ENCODE data around the gene STX8. TPM values are rescaled to one million over a fixed set of nuclear protein-coding genes. Genes with fewer than 3 reads are reported as not detected.

STX8 gene
- polyA plus RNA-seq, 1 experiment: 44.7 TPM

GRCh38 chr17:9206741-9207332 lies 368.8 kb downstream of the STX8 start:
- no peaks in the 10 kb centered on the region for H3K27me3 ChIP-seq (ENCODE audit: control insufficient read depth, insufficient read depth, low read length)
- TF ChIP-seq, protein P1, sequence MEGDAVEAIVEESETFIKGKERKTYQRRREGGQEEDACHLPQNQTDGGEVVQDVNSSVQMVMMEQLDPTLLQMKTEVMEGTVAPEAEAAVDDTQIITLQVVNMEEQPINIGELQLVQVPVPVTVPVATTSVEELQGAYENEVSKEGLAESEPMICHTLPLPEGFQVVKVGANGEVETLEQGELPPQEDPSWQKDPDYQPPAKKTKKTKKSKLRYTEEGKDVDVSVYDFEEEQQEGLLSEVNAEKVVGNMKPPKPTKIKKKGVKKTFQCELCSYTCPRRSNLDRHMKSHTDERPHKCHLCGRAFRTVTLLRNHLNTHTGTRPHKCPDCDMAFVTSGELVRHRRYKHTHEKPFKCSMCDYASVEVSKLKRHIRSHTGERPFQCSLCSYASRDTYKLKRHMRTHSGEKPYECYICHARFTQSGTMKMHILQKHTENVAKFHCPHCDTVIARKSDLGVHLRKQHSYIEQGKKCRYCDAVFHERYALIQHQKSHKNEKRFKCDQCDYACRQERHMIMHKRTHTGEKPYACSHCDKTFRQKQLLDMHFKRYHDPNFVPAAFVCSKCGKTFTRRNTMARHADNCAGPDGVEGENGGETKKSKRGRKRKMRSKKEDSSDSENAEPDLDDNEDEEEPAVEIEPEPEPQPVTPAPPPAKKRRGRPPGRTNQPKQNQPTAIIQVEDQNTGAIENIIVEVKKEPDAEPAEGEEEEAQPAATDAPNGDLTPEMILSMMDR (IDR thresholded peaks at IDR 0.05; ENCODE audit: insufficient read depth, low read depth, low read length): no peak
- ChIA-PET CTCF (interaction anchor here (1.0 to 1.1 kb wide), 3 partner anchors 12 to 209 kb away, joined by 3 to 4 read pairs (median 3); no protein-coding TSS in a partner anchor), POLR2A (no interaction called here)
- H3K36me3 ChIP-seq (ENCODE audit: control insufficient read depth, insufficient read depth, low read length): no peaks in the 10 kb centered on the region
- no peak overlapping the region for H3K4me3 ChIP-seq (ENCODE audit: low read depth, low read length)
- DNase-seq (ENCODE audit: low read depth): no peak

- H3K27me3 ChIP-seq (ENCODE audit: control insufficient read depth, insufficient read depth, low read length): no peaks in the 10 kb centered on the region
- CTCF ChIA-PET: interaction anchor here (1.0 to 1.4 kb wide), 2 partner anchors 13 to 14 kb away, joined by 3 read pairs; no protein-coding TSS in a partner anchor
- no peaks in the 10 kb centered on the region for H3K36me3 ChIP-seq (ENCODE audit: control insufficient read depth, insufficient read depth, low read length)
- TF ChIP-seq, protein P1 (IDR thresholded peaks at IDR 0.05; ENCODE audit: insufficient read depth, low read depth, low read length): no peak
- H3K4me3 ChIP-seq (ENCODE audit: low read depth, low read length): no peak overlapping the region
- DNase-seq (ENCODE audit: low read depth): no peak
- POLR2A ChIA-PET: no interaction called here
Observed at GRCh38 chr17:9206410-9206703, 369.3 kb downstream of the STX8 start.

GRCh38 chr17:9205520-9206409 lies 369.9 kb downstream of the STX8 start:
- Histone ChIP-seq H3K4me3 (ENCODE audit: low read depth, low read length) (no peak overlapping the region), H3K27me3 (ENCODE audit: control insufficient read depth, insufficient read depth, low read length) (no peaks in the 10 kb centered on the region), H3K36me3 (ENCODE audit: control insufficient read depth, insufficient read depth, low read length) (no peaks in the 10 kb centered on the region)
- POLR2A ChIA-PET: no interaction called here
- DNase-seq (ENCODE audit: low read depth): no peak
- CTCF ChIA-PET: interaction anchor here (1.0 to 1.4 kb wide), 3 partner anchors 13 to 309 kb away, joined by 3 read pairs; no protein-coding TSS in a partner anchor
- TF ChIP-seq, protein P1 (IDR thresholded peaks at IDR 0.05; ENCODE audit: insufficient read depth, low read depth, low read length): no peak

DNA sequence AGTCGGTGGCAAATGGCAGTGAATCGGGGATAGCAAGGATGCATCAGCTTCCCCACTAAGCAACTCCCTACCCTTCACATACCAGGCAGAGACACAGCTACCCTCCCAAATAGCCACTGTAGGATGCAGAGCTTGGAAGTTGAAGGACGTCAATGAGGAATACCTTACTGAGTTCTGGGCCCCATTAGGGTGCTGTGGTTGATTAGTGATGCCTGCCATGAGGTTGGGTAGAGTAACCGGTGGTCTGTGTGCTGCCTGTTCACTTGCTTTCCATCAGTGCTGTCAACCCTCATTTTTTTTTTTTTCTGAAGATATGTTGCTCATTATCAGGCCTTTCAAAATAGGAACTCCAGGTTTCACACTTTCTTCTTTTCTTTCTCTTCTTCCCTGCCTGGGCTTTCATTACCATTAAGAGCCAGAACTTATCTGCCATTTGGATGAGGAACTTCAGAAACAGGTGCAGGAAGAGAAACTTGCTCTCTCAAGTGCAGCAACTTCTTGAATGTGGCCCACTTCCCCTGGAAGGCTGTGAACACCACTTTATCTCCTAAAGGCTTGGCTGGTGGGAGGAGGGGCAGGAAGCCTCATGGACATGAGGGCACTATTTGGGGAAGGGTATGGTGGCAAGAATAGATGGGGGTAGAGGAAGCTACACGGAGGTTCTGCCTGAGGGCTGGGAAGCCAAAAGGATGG lies 370.8 kb downstream of the STX8 start:
- Histone ChIP-seq H3K27me3 (ENCODE audit: control insufficient read depth, insufficient read depth, low read length) (no peaks in the 10 kb centered on the region), H3K4me3 (ENCODE audit: low read depth, low read length) (no peak overlapping the region), H3K36me3 (ENCODE audit: control insufficient read depth, insufficient read depth, low read length) (no peaks in the 10 kb centered on the region)
- ChIA-PET CTCF (interaction anchor here (1.1 to 1.4 kb wide), 2 partner anchors 12 to 310 kb away, joined by 3 read pairs; no protein-coding TSS in a partner anchor), POLR2A (no interaction called here)
- no peak for DNase-seq (ENCODE audit: low read depth)
- TF ChIP-seq, protein P1 (IDR thresholded peaks at IDR 0.05; ENCODE audit: insufficient read depth, low read depth, low read length): no peak
